ENCODE measurements around the gene ADGRE3.

- no peak for TF ChIP-seq CTCF (IDR thresholded peaks at IDR 0.05)
- no peak for TF ChIP-seq POLR2AphosphoS5 (IDR thresholded peaks at IDR 0.05)
These were observed 4.7 kb downstream of the ADGRE3 start for GRCh38 chr19:14669940-14670339.

All from prostate gland (tissue), 2 donors.